GM18526 (cell line): ENCODE results near the gene KRTAP4-2.

Source experiments
- POLR2A ChIP-seq: IDR thresholded peaks from 3 replicates; pipeline ENCODE4 v1.6.1; 2011; ENCODE audit not compliant: insufficient read length; ENCODE audit errors: extremely low read depth

The KRTAP4-2 gene

GRCh38 chr17:41133880-41134735 lies 43.9 kb downstream of the KRTAP4-2 start:
- TF ChIP-seq POLR2A: no peak

GRCh38 chr17:41131979-41132378 lies 46.0 kb downstream of the KRTAP4-2 start:
- TF ChIP-seq POLR2A: no peak
